ENCODE results near the gene ZNHIT6. TPM values are rescaled to one million over a fixed set of nuclear protein-coding genes. Genes with fewer than 3 reads are reported as not detected.

ZNHIT6 gene
- total and polyA plus RNA-seq, 8 donors = 5.6 to 12.3 (median 8.8) TPM

DNA sequence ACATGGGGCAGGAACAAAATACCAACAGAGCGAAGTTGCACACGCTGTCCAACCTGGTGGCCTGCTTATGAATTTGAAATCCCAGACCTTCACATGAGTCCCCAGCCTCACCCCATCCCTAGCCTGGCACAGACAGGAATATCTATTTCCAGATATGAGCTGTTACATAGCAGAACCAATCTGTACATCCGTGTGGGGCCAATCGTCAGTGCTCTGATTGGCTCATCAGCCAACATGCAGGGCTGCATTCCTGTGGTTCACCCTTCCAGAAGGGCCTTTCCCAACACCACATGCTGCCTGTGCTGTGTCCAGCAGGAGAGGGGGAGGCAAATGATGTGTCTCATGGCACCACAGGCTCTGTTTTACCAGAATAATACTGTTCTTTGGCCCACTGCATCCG, 96.4 kb downstream of the ZNHIT6 start:
- Histone ChIP-seq H3K36me3 (no peaks in the 10 kb centered on the region), H3K4me3 (no peak overlapping the region), H3K27me3 (peaks cover 0 to 6% (median 0%) of the 10 kb centered on the region in 3 donors), H3K27ac (peak overlapping the region in 4 of 5 donors; percentile 6 to 64 (median 43)), H3K4me1 (peaks cover 6 to 33% (median 18%) of the 10 kb centered on the region in 4 donors), H3K9me3 (no peaks in the 10 kb centered on the region)
- WGBS, 5 donors = 50 to 70% (median 61%) methylated on average over 5 of the region's 5 CpGs
- intact Hi-C loops (cut with DNase I; ENCODE audit: low total_unique reads) = no loop called here
- DNase-seq = peak; percentile 35 to 78
- TF ChIP-seq POLR2AphosphoS5 (IDR thresholded peaks at IDR 0.05) = peak in 2 of 3 donors; percentile 12 to 61
- TF ChIP-seq, protein P1, sequence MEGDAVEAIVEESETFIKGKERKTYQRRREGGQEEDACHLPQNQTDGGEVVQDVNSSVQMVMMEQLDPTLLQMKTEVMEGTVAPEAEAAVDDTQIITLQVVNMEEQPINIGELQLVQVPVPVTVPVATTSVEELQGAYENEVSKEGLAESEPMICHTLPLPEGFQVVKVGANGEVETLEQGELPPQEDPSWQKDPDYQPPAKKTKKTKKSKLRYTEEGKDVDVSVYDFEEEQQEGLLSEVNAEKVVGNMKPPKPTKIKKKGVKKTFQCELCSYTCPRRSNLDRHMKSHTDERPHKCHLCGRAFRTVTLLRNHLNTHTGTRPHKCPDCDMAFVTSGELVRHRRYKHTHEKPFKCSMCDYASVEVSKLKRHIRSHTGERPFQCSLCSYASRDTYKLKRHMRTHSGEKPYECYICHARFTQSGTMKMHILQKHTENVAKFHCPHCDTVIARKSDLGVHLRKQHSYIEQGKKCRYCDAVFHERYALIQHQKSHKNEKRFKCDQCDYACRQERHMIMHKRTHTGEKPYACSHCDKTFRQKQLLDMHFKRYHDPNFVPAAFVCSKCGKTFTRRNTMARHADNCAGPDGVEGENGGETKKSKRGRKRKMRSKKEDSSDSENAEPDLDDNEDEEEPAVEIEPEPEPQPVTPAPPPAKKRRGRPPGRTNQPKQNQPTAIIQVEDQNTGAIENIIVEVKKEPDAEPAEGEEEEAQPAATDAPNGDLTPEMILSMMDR (IDR thresholded peaks at IDR 0.05) = no peak

DNA sequence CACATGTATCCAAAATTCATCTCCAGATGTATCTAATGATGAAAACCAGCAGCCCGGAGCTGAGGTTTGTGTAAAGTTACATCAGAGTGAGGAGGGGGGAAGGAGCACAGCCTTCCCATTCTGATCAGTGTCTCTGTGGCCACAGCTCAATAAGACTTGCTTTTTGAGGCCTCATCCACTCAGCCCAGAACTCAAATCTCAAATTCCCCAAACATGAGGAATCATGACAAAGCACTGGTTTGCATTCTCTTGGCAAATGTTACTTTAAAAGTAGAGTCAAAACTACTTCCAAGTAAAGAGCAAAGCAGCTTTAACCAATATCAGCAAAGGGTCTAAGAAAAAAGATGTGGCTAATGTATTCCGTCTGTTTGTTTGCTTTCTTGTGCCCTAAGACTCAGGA, 96.8 kb downstream of the ZNHIT6 start:
- Histone ChIP-seq H3K4me1 (peaks cover 6 to 31% (median 18%) of the 10 kb centered on the region in 4 donors), H3K27me3 (peaks cover 0 to 6% (median 0%) of the 10 kb centered on the region in 3 donors), H3K9me3 (no peaks in the 10 kb centered on the region), H3K36me3 (no peaks in the 10 kb centered on the region), H3K27ac (peak overlapping the region in 4 of 5 donors; percentile 6 to 47 (median 43)), H3K4me3 (no peak overlapping the region)
- peak in 1 of 2 donors; percentile 68 for DNase-seq
- TF ChIP-seq, protein P1 (IDR thresholded peaks at IDR 0.05) = no peak
- TF ChIP-seq POLR2AphosphoS5 (IDR thresholded peaks at IDR 0.05) = no peak
- no peak for TF ChIP-seq EP300 (IDR thresholded peaks at IDR 0.05)
- no peak for TF ChIP-seq POLR2A (IDR thresholded peaks at IDR 0.05)
- 63 to 82% (median 69%) methylated on average over 2 of the region's 2 CpGs for WGBS, 5 donors
- intact Hi-C loops (cut with DNase I; ENCODE audit: low total_unique reads) = no loop called here

DNA sequence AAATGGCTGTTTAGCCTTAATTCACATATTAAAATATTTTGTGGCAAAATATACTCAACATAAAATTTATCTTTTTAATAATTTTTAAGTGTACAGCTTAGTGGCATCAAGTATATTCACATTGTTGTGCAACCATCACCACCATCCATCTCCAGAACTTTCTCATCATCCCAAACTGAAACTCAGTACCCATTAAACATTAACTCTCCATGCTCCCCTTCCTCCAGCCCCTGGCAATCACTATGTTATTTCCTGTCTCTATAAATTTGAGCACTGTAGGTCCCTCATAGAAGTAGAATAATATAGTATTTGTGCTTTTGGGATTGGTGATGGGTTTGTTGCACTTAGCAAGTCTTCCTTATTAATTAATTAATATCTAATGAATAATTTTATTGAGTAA, 98.3 kb downstream of the ZNHIT6 start:
- H3K9me3 ChIP-seq = no peaks in the 10 kb centered on the region
- H3K4me1 ChIP-seq = peaks cover 6 to 23% (median 18%) of the 10 kb centered on the region in 4 donors
- H3K27me3 ChIP-seq = no peaks in the 10 kb centered on the region
- H3K27ac ChIP-seq = no peak overlapping the region
- no peak overlapping the region for H3K4me3 ChIP-seq
- intact Hi-C loops (cut with DNase I; ENCODE audit: low total_unique reads) = no loop called here
- TF ChIP-seq, protein P1 (IDR thresholded peaks at IDR 0.05) = no peak
- TF ChIP-seq POLR2AphosphoS5 (IDR thresholded peaks at IDR 0.05) (no peak), EP300 (IDR thresholded peaks at IDR 0.05) (no peak), POLR2A (IDR thresholded peaks at IDR 0.05) (no peak)
- DNase-seq = no peak
- H3K36me3 ChIP-seq = no peaks in the 10 kb centered on the region

DNA sequence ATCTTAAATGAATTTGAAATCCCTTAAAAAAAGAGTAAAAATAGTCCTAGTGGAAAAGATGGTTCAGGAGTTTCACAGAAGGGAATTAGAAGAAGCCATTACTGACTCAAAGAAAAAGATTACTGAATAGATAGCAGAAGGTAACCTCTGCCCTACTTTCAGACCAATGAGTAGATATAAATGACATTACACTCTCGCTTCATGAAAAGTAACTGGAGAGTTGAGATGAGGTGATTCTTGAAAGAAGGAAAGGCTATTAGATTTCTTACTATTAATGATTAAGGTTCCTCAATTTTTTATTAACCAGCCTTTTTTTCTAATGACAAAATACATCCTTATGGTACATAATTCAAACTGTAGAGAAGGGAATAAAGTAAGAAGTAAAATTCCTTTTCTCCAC, 99.4 kb downstream of the ZNHIT6 start:
- intact Hi-C loops (cut with DNase I; ENCODE audit: low total_unique reads) = no loop called here
- no peak overlapping the region for H3K27ac ChIP-seq
- DNase-seq = no peak
- 89 to 100% (median 92%) methylated on average over 1 of the region's 1 CpG for WGBS, 5 donors
- H3K9me3 ChIP-seq = no peaks in the 10 kb centered on the region
- no peak for TF ChIP-seq POLR2AphosphoS5 (IDR thresholded peaks at IDR 0.05)
- no peak for TF ChIP-seq EP300 (IDR thresholded peaks at IDR 0.05)
- TF ChIP-seq, protein P1 (IDR thresholded peaks at IDR 0.05) = no peak
- no peak for TF ChIP-seq POLR2A (IDR thresholded peaks at IDR 0.05)
- H3K27me3 ChIP-seq = no peaks in the 10 kb centered on the region
- no peak overlapping the region for H3K4me3 ChIP-seq
- no peaks in the 10 kb centered on the region for H3K36me3 ChIP-seq
- peaks cover 6 to 23% (median 18%) of the 10 kb centered on the region in 4 donors for H3K4me1 ChIP-seq
